Neural cell (in vitro differentiated cells): Measurements from ENCODE around the gene GPR22. TPM values are rescaled to one million over a fixed set of nuclear protein-coding genes. Genes with fewer than 3 reads are reported as not detected.

Experiments used
- H2AFZ ChIP-seq: fragments of 200-600, 300-800 bp; sonication (generic), shearing (Covaris generic); 2 replicates; pipeline ENCODE4 v1.6.0; 2014; ENCODE audit warnings: low read depth, mild to moderate bottlenecking, antibody characterized with exemption, low read length, moderate library complexity
- H3F3A ChIP-seq: fragments of 200-600 bp; shearing (Covaris generic); 2 replicates; pipeline ENCODE4 v1.6.1; 2016; ENCODE audit warnings: mild to moderate bottlenecking, moderate library complexity, mixed read lengths, antibody characterized with exemption, low read length; ENCODE audit not compliant: insufficient read depth, poor library complexity, severe bottlenecking
- H3K27ac ChIP-seq: fragments of 200-600, 300-800 bp; sonication (generic), shearing (Covaris generic); 2 replicates; pipeline ENCODE4 v1.5.1; 2014; ENCODE audit warnings: mild to moderate bottlenecking, low read length, moderate library complexity
- H3K27me3 ChIP-seq: fragments of 300-800, 200-600 bp; sonication (generic), shearing (Covaris generic); 2 replicates; pipeline ENCODE4 v1.6.0; 2014; ENCODE audit warnings: mild to moderate bottlenecking, low read depth, low read length, moderate library complexity; ENCODE audit not compliant: insufficient read depth
- H3K36me3 ChIP-seq: fragments of 300-800, 200-600 bp; sonication (generic), shearing (Covaris generic); 2 replicates; pipeline ENCODE4 v1.5.1; 2014; ENCODE audit warnings: mild to moderate bottlenecking, antibody characterized with exemption, low read length, moderate library complexity; ENCODE audit not compliant: insufficient read depth
- H3K4me2 ChIP-seq: fragments of 300-800, 200-600 bp; sonication (generic), shearing (Covaris generic); 2 replicates; pipeline ENCODE4 v1.6.0; 2014; ENCODE audit warnings: mild to moderate bottlenecking, low read length
- H3K4me3 ChIP-seq: fragments of 300-800, 200-600 bp; sonication (generic), shearing (Covaris generic); 2 replicates; pipeline ENCODE4 v1.5.1; 2014; ENCODE audit warnings: mild to moderate bottlenecking, low read length, moderate library complexity
- H3K79me2 ChIP-seq: fragments of 200-600 bp; shearing (Covaris generic); replicated peaks from 2 replicates; pipeline ENCODE4 v1.6.0; 2014; ENCODE audit warnings: mild to moderate bottlenecking, low read length, moderate library complexity; ENCODE audit not compliant: insufficient read depth
- H3K9ac ChIP-seq: fragments of 300-800, 200-600 bp; sonication (generic), shearing (Covaris generic); 2 replicates; pipeline ENCODE4 v1.6.1; 2016; ENCODE audit warnings: mild to moderate bottlenecking, low read length, mixed read lengths
- H3K9me2 ChIP-seq: fragments of 200-600 bp; shearing (Covaris generic); 2 replicates; pipeline ENCODE4 v1.6.1; 2016; ENCODE audit warnings: mild to moderate bottlenecking, low read length, mixed read lengths; ENCODE audit not compliant: insufficient read depth
- H3K9me3 ChIP-seq: fragments of 200-600, 300-800 bp; sonication (generic), shearing (Covaris generic); 2 replicates; pipeline ENCODE4 v1.6.1; 2016; ENCODE audit warnings: mild to moderate bottlenecking, mixed run types, low read length, moderate library complexity, mixed read lengths
- H4K20me1 ChIP-seq: fragments of 200-600 bp; shearing (Covaris generic); 2 replicates; pipeline ENCODE4 v1.6.1; 2016; ENCODE audit warnings: mild to moderate bottlenecking, mixed run types; ENCODE audit not compliant: insufficient read depth
- CTCF ChIP-seq: fragments of 450-650 bp; IDR thresholded peaks from 2 replicates; pipeline ENCODE4 v1.5.1; 2014; ENCODE audit warnings: antibody characterized with exemption, mild to moderate bottlenecking, moderate library complexity; ENCODE audit not compliant: poor library complexity, severe bottlenecking
- EP300 ChIP-seq: fragments of 450-650 bp; conservative IDR thresholded peaks from 2 replicates; pipeline ENCODE4 v1.6.1; 2014; ENCODE audit warnings: antibody characterized with exemption, mild to moderate bottlenecking, moderate library complexity; ENCODE audit not compliant: poor library complexity, severe bottlenecking
- EZH2 ChIP-seq: fragments of 200-600, 300-800 bp; shearing (Covaris generic), sonication (generic); IDR thresholded peaks from 2 replicates; pipeline ENCODE4 v1.6.1; 2014; ENCODE audit warnings: antibody characterized with exemption, low read length, borderline replicate concordance, mild to moderate bottlenecking; ENCODE audit not compliant: insufficient read depth, poor library complexity, severe bottlenecking
- MXI1 ChIP-seq: fragments of 450-650 bp; conservative IDR thresholded peaks from 2 replicates; pipeline ENCODE4 v1.6.1; 2014; ENCODE audit warnings: antibody characterized with exemption, mild to moderate bottlenecking; ENCODE audit not compliant: poor library complexity, severe bottlenecking
- POLR2AphosphoS5 ChIP-seq: IDR thresholded peaks from 2 replicates; pipeline ENCODE4 v1.6.1; 2012
- RAD21 ChIP-seq: fragments of 450-650 bp; conservative IDR thresholded peaks from 2 replicates; pipeline ENCODE4 v1.6.1; 2014; ENCODE audit warnings: antibody characterized with exemption, mild to moderate bottlenecking, moderate library complexity
- REST ChIP-seq: IDR thresholded peaks from 2 replicates; pipeline ENCODE4 v1.6.1; 2012; ENCODE audit warnings: borderline replicate concordance
- SMC3 ChIP-seq: fragments of 450-650 bp; conservative IDR thresholded peaks from 2 replicates; pipeline ENCODE4 v1.6.1; 2014; ENCODE audit warnings: antibody characterized with exemption, mild to moderate bottlenecking, moderate library complexity; ENCODE audit not compliant: poor library complexity
- TAF1 ChIP-seq: IDR thresholded peaks from 2 replicates; pipeline ENCODE4 v1.6.1; 2012; ENCODE audit warnings: low read depth
- polyA plus RNA-seq: library from polyadenylated mRNA; depleted of rRNA; stranded (reverse); fragments of >200 nt; gene quantifications from 2 replicates; pipeline ENCODE4 v1.2.3, GENCODE V29; 2014

Gene GPR22
- polyA plus RNA-seq, 1 donor from 2014 or later: 64.1 TPM

GRCh38 chr7:107439025-107439424 lies 30.8 kb upstream of the GPR22 start:
- Histone ChIP-seq H3K9ac (no peak overlapping the region), H4K20me1 (no peaks in the 10 kb centered on the region), H3K9me3 (no peaks in the 10 kb centered on the region), H3K36me3 (no peaks in the 10 kb centered on the region), H3F3A (no peaks in the 10 kb centered on the region), H3K79me2 (no peaks in the 10 kb centered on the region), H3K4me3 (no peak overlapping the region), H2AFZ (no peak overlapping the region), H3K9me2 (no peaks in the 10 kb centered on the region), H3K4me2 (no peak overlapping the region), H3K27ac (no peak overlapping the region), H3K27me3 (no peaks in the 10 kb centered on the region)
- TF ChIP-seq CTCF (no peak), TAF1 (no peak), EP300 (no peak), SMC3 (no peak), RAD21 (no peak), REST (no peak), POLR2AphosphoS5 (no peak), EZH2 (no peak), MXI1 (no peak)

- H3K4me3 ChIP-seq: no peak overlapping the region
- no peak overlapping the region for H2AFZ ChIP-seq
- H3F3A ChIP-seq: no peaks in the 10 kb centered on the region
- H3K4me2 ChIP-seq: no peak overlapping the region
- H3K9me3 ChIP-seq: no peaks in the 10 kb centered on the region
- no peaks in the 10 kb centered on the region for H4K20me1 ChIP-seq
- H3K9me2 ChIP-seq: no peaks in the 10 kb centered on the region
- H3K27me3 ChIP-seq: no peaks in the 10 kb centered on the region
- no peaks in the 10 kb centered on the region for H3K79me2 ChIP-seq
- H3K9ac ChIP-seq: no peak overlapping the region
- no peaks in the 10 kb centered on the region for H3K36me3 ChIP-seq
- no peak overlapping the region for H3K27ac ChIP-seq
- TF ChIP-seq POLR2AphosphoS5 (no peak), SMC3 (no peak), MXI1 (no peak), EP300 (no peak), REST (no peak), CTCF (no peak), EZH2 (no peak), RAD21 (no peak)
Observed at GRCh38 chr7:107441581-107442422, 28.1 kb upstream of the GPR22 start.
